ENCODE data around the gene DDX51.

Gene DDX51

GRCh38 chr12:132160016-132160415, 15.9 kb upstream of the DDX51 start:
- no peak overlapping the region for H3K9ac ChIP-seq (ENCODE audit: low read length)
- H3K4me2 ChIP-seq (ENCODE audit: low read length, poor library complexity, severe bottlenecking): no peak overlapping the region
- H3K4me3 ChIP-seq (ENCODE audit: insufficient read depth in 1 of 2, low read depth in 1 of 2, low read length in 2 of 2): no peak overlapping the region
- no peak overlapping the region for H2BK120ac ChIP-seq (ENCODE audit: low read depth, low read length)
- DNase-seq: no peak
- peaks cover 4% of the 10 kb centered on the region for H3K4me1 ChIP-seq (ENCODE audit: control insufficient read depth, insufficient read depth, low read depth, low read length)
- H3K14ac ChIP-seq (ENCODE audit: low read length in 2 of 2): no peak overlapping the region
- no peak overlapping the region for H3K18ac ChIP-seq (ENCODE audit: low read depth in 1 of 2, low read length in 2 of 2)
- H2BK15ac ChIP-seq (ENCODE audit: low read depth, poor library complexity, severe bottlenecking): no peak overlapping the region
- H3K36me3 ChIP-seq (ENCODE audit: control insufficient read depth in 1 of 2, insufficient read depth in 2 of 2, low read depth in 1 of 2, low read length in 2 of 2): peaks cover 27 to 42% of the 10 kb centered on the region in 2 experiments
- H3K27me3 ChIP-seq (ENCODE audit: control insufficient read depth in 1 of 2, insufficient read depth in 1 of 2, low read length in 2 of 2): peaks cover 0 to 49% of the 10 kb centered on the region in 2 experiments
- no peaks in the 10 kb centered on the region for H3K79me1 ChIP-seq (replicated peaks; ENCODE audit: low read length, poor library complexity, severe bottlenecking)
- 94% methylated on average over 16 of the region's 16 CpGs for WGBS
- H4K91ac ChIP-seq (ENCODE audit: low read length): no peak overlapping the region
- no peak overlapping the region for H3K23ac ChIP-seq (ENCODE audit: low read length in 2 of 2)
- no peak overlapping the region for H3K27ac ChIP-seq (ENCODE audit: low read length, poor library complexity, severe bottlenecking)
- H3K9me3 ChIP-seq (ENCODE audit: control insufficient read depth, low read length): no peaks in the 10 kb centered on the region
- no peak overlapping the region for H2BK5ac ChIP-seq (ENCODE audit: low read depth, low read length, poor library complexity, severe bottlenecking)
- H2AFZ ChIP-seq (ENCODE audit: low read depth, low read length): no peak overlapping the region
- H2AK5ac ChIP-seq (ENCODE audit: low read length, severe bottlenecking): no peak overlapping the region
- H2BK12ac ChIP-seq (ENCODE audit: low read length in 2 of 2): no peak overlapping the region
- no peak overlapping the region for H3K4ac ChIP-seq (ENCODE audit: low read depth in 1 of 2, low read length in 2 of 2)
- no peak overlapping the region for H4K8ac ChIP-seq (ENCODE audit: low read length)

GRCh38 chr12:132159555-132160003, 15.5 kb upstream of the DDX51 start:
- Histone ChIP-seq H3K36me3 (ENCODE audit: control insufficient read depth in 1 of 2, insufficient read depth in 2 of 2, low read depth in 1 of 2, low read length in 2 of 2) (peaks cover 27 to 42% of the 10 kb centered on the region in 2 experiments), H3K4me1 (ENCODE audit: control insufficient read depth, insufficient read depth, low read depth, low read length) (peaks cover 4% of the 10 kb centered on the region), H3K79me1 (replicated peaks; ENCODE audit: low read length, poor library complexity, severe bottlenecking) (no peaks in the 10 kb centered on the region), H4K91ac (ENCODE audit: low read length) (no peak overlapping the region), H2BK5ac (ENCODE audit: low read depth, low read length, poor library complexity, severe bottlenecking) (no peak overlapping the region), H3K4ac (ENCODE audit: low read depth in 1 of 2, low read length in 2 of 2) (no peak overlapping the region), H4K8ac (ENCODE audit: low read length) (no peak overlapping the region), H3K9me3 (ENCODE audit: control insufficient read depth, low read length) (no peaks in the 10 kb centered on the region), H3K4me3 (ENCODE audit: insufficient read depth in 1 of 2, low read depth in 1 of 2, low read length in 2 of 2) (no peak overlapping the region), H2BK120ac (ENCODE audit: low read depth, low read length) (no peak overlapping the region), H3K23ac (ENCODE audit: low read length in 2 of 2) (no peak overlapping the region), H3K4me2 (ENCODE audit: low read length, poor library complexity, severe bottlenecking) (no peak overlapping the region), H3K27me3 (ENCODE audit: control insufficient read depth in 1 of 2, insufficient read depth in 1 of 2, low read length in 2 of 2) (peaks cover 0 to 53% of the 10 kb centered on the region in 2 experiments), H2BK15ac (ENCODE audit: low read depth, poor library complexity, severe bottlenecking) (no peak overlapping the region), H3K27ac (ENCODE audit: low read length, poor library complexity, severe bottlenecking) (no peak overlapping the region), H2BK12ac (ENCODE audit: low read length in 2 of 2) (no peak overlapping the region), H2AK5ac (ENCODE audit: low read length, severe bottlenecking) (no peak overlapping the region), H3K9ac (ENCODE audit: low read length) (no peak overlapping the region), H3K18ac (ENCODE audit: low read depth in 1 of 2, low read length in 2 of 2) (no peak overlapping the region), H3K14ac (ENCODE audit: low read length in 2 of 2) (no peak overlapping the region), H2AFZ (ENCODE audit: low read depth, low read length) (no peak overlapping the region)
- no peak for DNase-seq
- WGBS: 90% methylated on average over 10 of the region's 14 CpGs

- no peak for DNase-seq
- H2AFZ ChIP-seq (ENCODE audit: low read depth, low read length): no peak overlapping the region
- WGBS: 93% methylated on average over 37 of the region's 37 CpGs
- no peak overlapping the region for H4K8ac ChIP-seq (ENCODE audit: low read length)
- H3K9ac ChIP-seq (ENCODE audit: low read length): no peak overlapping the region
- H3K36me3 ChIP-seq (ENCODE audit: control insufficient read depth in 1 of 2, insufficient read depth in 2 of 2, low read depth in 1 of 2, low read length in 2 of 2): peaks cover 27 to 42% of the 10 kb centered on the region in 2 experiments
- H3K27me3 ChIP-seq (ENCODE audit: control insufficient read depth in 1 of 2, insufficient read depth in 1 of 2, low read length in 2 of 2): peaks cover 0 to 53% of the 10 kb centered on the region in 2 experiments
- no peaks in the 10 kb centered on the region for H3K79me1 ChIP-seq (replicated peaks; ENCODE audit: low read length, poor library complexity, severe bottlenecking)
- H3K18ac ChIP-seq (ENCODE audit: low read depth in 1 of 2, low read length in 2 of 2): no peak overlapping the region
- no peak overlapping the region for H2BK120ac ChIP-seq (ENCODE audit: low read depth, low read length)
- H4K91ac ChIP-seq (ENCODE audit: low read length): no peak overlapping the region
- H3K14ac ChIP-seq (ENCODE audit: low read length in 2 of 2): no peak overlapping the region
- no peak overlapping the region for H2BK5ac ChIP-seq (ENCODE audit: low read depth, low read length, poor library complexity, severe bottlenecking)
- H2BK12ac ChIP-seq (ENCODE audit: low read length in 2 of 2): no peak overlapping the region
- H2AK5ac ChIP-seq (ENCODE audit: low read length, severe bottlenecking): no peak overlapping the region
- no peaks in the 10 kb centered on the region for H3K9me3 ChIP-seq (ENCODE audit: control insufficient read depth, low read length)
- no peak overlapping the region for H3K4ac ChIP-seq (ENCODE audit: low read depth in 1 of 2, low read length in 2 of 2)
- no peak overlapping the region for H3K23ac ChIP-seq (ENCODE audit: low read length in 2 of 2)
- H2BK15ac ChIP-seq (ENCODE audit: low read depth, poor library complexity, severe bottlenecking): no peak overlapping the region
- H3K4me2 ChIP-seq (ENCODE audit: low read length, poor library complexity, severe bottlenecking): no peak overlapping the region
- H3K4me1 ChIP-seq (ENCODE audit: control insufficient read depth, insufficient read depth, low read depth, low read length): peaks cover 8% of the 10 kb centered on the region
- no peak overlapping the region for H3K4me3 ChIP-seq (ENCODE audit: insufficient read depth in 1 of 2, low read depth in 1 of 2, low read length in 2 of 2)
- no peak overlapping the region for H3K27ac ChIP-seq (ENCODE audit: low read length, poor library complexity, severe bottlenecking)
Measured at GRCh38 chr12:132158677-132159554, 14.8 kb upstream of the DDX51 start.

- H2BK120ac ChIP-seq (ENCODE audit: low read depth, low read length): no peak overlapping the region
- H3K9ac ChIP-seq (ENCODE audit: low read length): no peak overlapping the region
- WGBS: 93% methylated on average over 5 of the region's 5 CpGs
- H3K27me3 ChIP-seq (ENCODE audit: control insufficient read depth in 1 of 2, insufficient read depth in 1 of 2, low read length in 2 of 2): peaks cover 0 to 43% of the 10 kb centered on the region in 2 experiments
- no peak overlapping the region for H3K27ac ChIP-seq (ENCODE audit: low read length, poor library complexity, severe bottlenecking)
- no peak overlapping the region for H3K4me2 ChIP-seq (ENCODE audit: low read length, poor library complexity, severe bottlenecking)
- no peak overlapping the region for H4K91ac ChIP-seq (ENCODE audit: low read length)
- H3K4ac ChIP-seq (ENCODE audit: low read depth in 1 of 2, low read length in 2 of 2): no peak overlapping the region
- no peak overlapping the region for H2BK15ac ChIP-seq (ENCODE audit: low read depth, poor library complexity, severe bottlenecking)
- no peak overlapping the region for H2BK12ac ChIP-seq (ENCODE audit: low read length in 2 of 2)
- peaks cover 27 to 45% of the 10 kb centered on the region in 2 experiments for H3K36me3 ChIP-seq (ENCODE audit: control insufficient read depth in 1 of 2, insufficient read depth in 2 of 2, low read depth in 1 of 2, low read length in 2 of 2)
- no peak overlapping the region for H2AK5ac ChIP-seq (ENCODE audit: low read length, severe bottlenecking)
- H3K79me1 ChIP-seq (replicated peaks; ENCODE audit: low read length, poor library complexity, severe bottlenecking): peaks cover 4% of the 10 kb centered on the region
- H3K9me3 ChIP-seq (ENCODE audit: control insufficient read depth, low read length): no peaks in the 10 kb centered on the region
- DNase-seq: no peak
- H3K4me3 ChIP-seq (ENCODE audit: insufficient read depth in 1 of 2, low read depth in 1 of 2, low read length in 2 of 2): no peak overlapping the region
- peak overlapping the region in 1 of 2 experiments; percentile 30 for H3K14ac ChIP-seq (ENCODE audit: low read length in 2 of 2)
- H2AFZ ChIP-seq (ENCODE audit: low read depth, low read length): no peak overlapping the region
- H2BK5ac ChIP-seq (ENCODE audit: low read depth, low read length, poor library complexity, severe bottlenecking): no peak overlapping the region
- peaks cover 11% of the 10 kb centered on the region for H3K4me1 ChIP-seq (ENCODE audit: control insufficient read depth, insufficient read depth, low read depth, low read length)
- no peak overlapping the region for H3K23ac ChIP-seq (ENCODE audit: low read length in 2 of 2)
- H3K18ac ChIP-seq (ENCODE audit: low read depth in 1 of 2, low read length in 2 of 2): peak overlapping the region in 1 of 2 experiments; percentile 11
- H4K8ac ChIP-seq (ENCODE audit: low read length): no peak overlapping the region
Measured at GRCh38 chr12:132157733-132158409, 13.8 kb upstream of the DDX51 start.
